WTC11 (cell line): ENCODE measurements around the gene LYAR. TPM values are rescaled to one million over a fixed set of nuclear protein-coding genes. Genes with fewer than 3 reads are reported as not detected.

Experiments used
- ATAC-seq: fragments of 200-7000 bp; cut with Tn5 transposase; 2 replicates; pipeline ENCODE4 v1.10.0; 2021; ENCODE audit warnings: mild to moderate bottlenecking, moderate library complexity
- CTCF ChIA-PET: fragments of 300-600 bp; sonication (Branson Sonifier 250); formaldehyde crosslinking; loops from one replicate; lab custom pipeline; 2021; ENCODE audit warnings: antibody characterized with exemption; lab: Charles Lee
- POLR2A ChIA-PET: fragments of 350-600 bp; sonication (Branson Sonifier 250); formaldehyde crosslinking; loops from one replicate; lab custom pipeline; 2021; ENCODE audit warnings: antibody characterized with exemption; lab: Charles Lee
- DNase-seq: peaks from one replicate; pipeline ENCODE4 v3.0.0; 2021; ENCODE audit warnings: low spot score
- H3K27ac Mint-ChIP-seq: 2 replicates; pipeline ENCODE4 v1.8.0; 2021; ENCODE audit warnings: mixed read lengths
- H3K27me3 Mint-ChIP-seq: 2 replicates; pipeline ENCODE4 v1.8.0; 2021; ENCODE audit warnings: low read depth, mild to moderate bottlenecking, moderate library complexity, mixed read lengths
- H3K36me3 Mint-ChIP-seq: 2 replicates; pipeline ENCODE4 v1.8.0; 2021; ENCODE audit warnings: mixed read lengths
- H3K4me1 Mint-ChIP-seq: 2 replicates; pipeline ENCODE4 v1.8.0; 2022; ENCODE audit warnings: mixed read lengths
- H3K4me3 Mint-ChIP-seq: 2 replicates; pipeline ENCODE4 v1.8.0; 2021; ENCODE audit warnings: mild to moderate bottlenecking, moderate library complexity, mixed read lengths
- H3K9me3 Mint-ChIP-seq: 2 replicates; pipeline ENCODE4 v1.8.0; 2021; ENCODE audit warnings: mixed read lengths
- CTCF ChIP-seq: fragments of 200-600 bp; IDR thresholded peaks from 2 replicates; pipeline ENCODE4 v1.8.0; 2022; ENCODE audit warnings: antibody characterized with exemption
- EMX1 ChIP-seq: fragments of 250-450 bp; sonication (Bioruptor Pico); IDR thresholded peaks from 2 replicates; pipeline ENCODE4 v1.8.0; 2021; ENCODE audit warnings: mild to moderate bottlenecking
- ERG ChIP-seq: fragments of 250-450 bp; sonication (Bioruptor Pico); IDR thresholded peaks from 2 replicates; pipeline ENCODE4 v1.8.0; 2021; ENCODE audit warnings: mild to moderate bottlenecking
- ESRRA ChIP-seq: sonication (generic); formaldehyde crosslinking; IDR thresholded peaks from 2 replicates; pipeline ENCODE4 v1.8.1; 2022; ENCODE audit warnings: mild to moderate bottlenecking, missing genetic modification reagents, borderline replicate concordance
- GABPB1 ChIP-seq: sonication (generic); formaldehyde crosslinking; IDR thresholded peaks from 2 replicates; pipeline ENCODE4 v1.8.1; 2023; ENCODE audit warnings: mild to moderate bottlenecking, missing genetic modification reagents
- GTF2I ChIP-seq: fragments of 250-450 bp; sonication (Bioruptor Pico); conservative IDR thresholded peaks from 2 replicates; pipeline ENCODE4 v1.4.0; 2021; ENCODE audit warnings: mild to moderate bottlenecking
- HMGA2 ChIP-seq: fragments of 250-450 bp; sonication (Bioruptor Pico); IDR thresholded peaks from 2 replicates; pipeline ENCODE4 v1.4.0; 2021; ENCODE audit warnings: mild to moderate bottlenecking, moderate library complexity
- JAZF1 ChIP-seq: fragments of 250-450 bp; sonication (Bioruptor Pico); IDR thresholded peaks from 2 replicates; pipeline ENCODE4 v1.9.0; 2021; ENCODE audit warnings: moderate library complexity, mild to moderate bottlenecking, inconsistent platforms
- RORB ChIP-seq: fragments of 250-450 bp; sonication (Bioruptor Pico); IDR thresholded peaks from 2 replicates; pipeline ENCODE4 v1.9.0; 2021; ENCODE audit warnings: mild to moderate bottlenecking
- SMAD4 ChIP-seq: sonication (generic); formaldehyde crosslinking; IDR thresholded peaks from 2 replicates; pipeline ENCODE4 v1.8.0; 2022; ENCODE audit warnings: mild to moderate bottlenecking, missing genetic modification reagents
- ZNF138 ChIP-seq: sonication (generic); formaldehyde crosslinking; conservative IDR thresholded peaks from 2 replicates; pipeline ENCODE4 v1.8.1; 2022; ENCODE audit warnings: mild to moderate bottlenecking, moderate library complexity, missing genetic modification reagents
- ZNF219 ChIP-seq: sonication (generic); formaldehyde crosslinking; IDR thresholded peaks from 2 replicates; pipeline ENCODE4 v1.8.0; 2023; ENCODE audit warnings: missing genetic modification reagents, mild to moderate bottlenecking, borderline replicate concordance
- ZNF423 ChIP-seq: fragments of 250-450 bp; sonication (Bioruptor Pico); IDR thresholded peaks from 2 replicates; pipeline ENCODE4 v2.1.2; 2022; ENCODE audit warnings: mild to moderate bottlenecking, moderate library complexity
- total RNA-seq: library from RNA; stranded (reverse); gene quantifications from 3 replicates; pipeline ENCODE4 v1.2.3, GENCODE V29; 2021
- TF ChIP-seq, protein P1 (sequence below): sonication (generic); formaldehyde crosslinking; IDR thresholded peaks from 2 replicates; pipeline ENCODE4 v1.8.1; 2023; ENCODE audit warnings: mild to moderate bottlenecking, missing genetic modification reagents
- TF ChIP-seq, protein P2 (sequence below): sonication (generic); formaldehyde crosslinking; IDR thresholded peaks from 2 replicates; pipeline ENCODE4 v1.8.1; 2022; ENCODE audit warnings: low read depth, mild to moderate bottlenecking, moderate library complexity, missing genetic modification reagents, borderline replicate concordance
- TF ChIP-seq, protein P3 (sequence below): fragments of 250-450 bp; sonication (Bioruptor Pico); IDR thresholded peaks from 2 replicates; pipeline ENCODE4 v1.9.0; 2021; ENCODE audit warnings: mild to moderate bottlenecking
- TF ChIP-seq, protein P4 (sequence below): sonication (generic); formaldehyde crosslinking; IDR thresholded peaks from 2 replicates; pipeline ENCODE4 v1.8.1; 2022; ENCODE audit warnings: missing genetic modification reagents, borderline replicate concordance

The LYAR gene
- total RNA-seq, 1 experiment from 2014 or later, result 36.8 TPM

DNA sequence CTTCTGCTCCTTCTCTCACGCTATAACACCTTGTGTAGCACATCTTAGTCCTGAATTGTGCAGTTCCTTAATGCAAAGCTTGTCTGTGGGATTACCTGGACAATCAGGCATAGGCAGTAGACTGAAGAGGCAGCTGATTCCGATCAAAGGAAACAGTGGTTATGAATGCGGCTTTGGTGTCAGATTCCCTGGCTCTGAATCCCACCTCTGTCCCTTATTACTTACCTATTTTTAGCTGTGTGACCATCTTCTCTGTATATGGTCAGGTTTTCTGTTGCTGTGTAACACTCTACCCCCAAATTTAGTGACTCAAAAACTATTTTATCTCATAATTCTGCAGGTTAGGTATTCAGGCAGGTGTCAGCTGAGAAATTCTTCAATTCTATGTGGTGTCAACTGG lies 3.3 kb upstream of the LYAR start:
- ATAC-seq, result no peak
- DNase-seq, result no peak
- ChIA-PET POLR2A (no interaction called here), CTCF (interaction anchor here (0.6 kb wide), 1 partner anchor 448 kb away, joined by 3 read pairs; no protein-coding TSS in a partner anchor)
- Mint-ChIP-seq H3K36me3 (peaks cover 10% of the 10 kb centered on the region), H3K27me3 (no peaks in the 10 kb centered on the region), H3K9me3 (peaks cover 12% of the 10 kb centered on the region)
- TF ChIP-seq JAZF1 (CRISPR knock-in tag), result no peak
- TF ChIP-seq, all 79 proteins: peak for 0
- H3K27ac Mint-ChIP-seq, result no peak overlapping the region
- H3K4me1 Mint-ChIP-seq, result peaks cover 18% of the 10 kb centered on the region
- no peak overlapping the region for H3K4me3 Mint-ChIP-seq

DNA sequence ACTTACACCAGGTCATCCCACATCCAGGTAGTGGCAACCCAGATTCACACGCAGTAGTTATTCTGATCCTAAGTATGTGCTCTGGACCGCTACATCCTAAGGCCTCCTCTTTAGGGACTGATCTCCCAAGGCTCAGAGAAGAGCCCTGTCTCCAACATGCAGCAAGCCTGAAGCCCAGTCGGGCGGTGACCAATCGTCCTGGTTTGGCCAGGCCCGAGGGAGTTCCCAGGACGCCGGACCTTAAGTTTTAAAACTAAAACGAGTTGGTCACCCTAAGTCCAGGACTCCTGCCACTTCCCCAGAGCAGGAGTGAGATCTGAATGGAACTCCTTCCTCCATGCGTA lies 385 bp downstream of the LYAR start:
- POLR2A ChIA-PET, result interaction anchor here (1.2 kb wide), 1 partner anchor 42 kb away, joined by 3 read pairs; the partner anchor contains the start of gene TMEM128
- Mint-ChIP-seq H3K9me3 (no peaks in the 10 kb centered on the region), H3K4me3 (peak overlapping the region; percentile 94), H3K27ac (no peak overlapping the region; the same call in 1 of the 2 replicates), H3K4me1 (peaks cover 23% of the 10 kb centered on the region), H3K36me3 (peaks cover 18% of the 10 kb centered on the region), H3K27me3 (no peaks in the 10 kb centered on the region)
- no peak for TF ChIP-seq GTF2I (CRISPR knock-in tag)
- TF ChIP-seq, protein P1, sequence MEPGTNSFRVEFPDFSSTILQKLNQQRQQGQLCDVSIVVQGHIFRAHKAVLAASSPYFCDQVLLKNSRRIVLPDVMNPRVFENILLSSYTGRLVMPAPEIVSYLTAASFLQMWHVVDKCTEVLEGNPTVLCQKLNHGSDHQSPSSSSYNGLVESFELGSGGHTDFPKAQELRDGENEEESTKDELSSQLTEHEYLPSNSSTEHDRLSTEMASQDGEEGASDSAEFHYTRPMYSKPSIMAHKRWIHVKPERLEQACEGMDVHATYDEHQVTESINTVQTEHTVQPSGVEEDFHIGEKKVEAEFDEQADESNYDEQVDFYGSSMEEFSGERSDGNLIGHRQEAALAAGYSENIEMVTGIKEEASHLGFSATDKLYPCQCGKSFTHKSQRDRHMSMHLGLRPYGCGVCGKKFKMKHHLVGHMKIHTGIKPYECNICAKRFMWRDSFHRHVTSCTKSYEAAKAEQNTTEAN (CRISPR knock-in tag), result no peak
- TF ChIP-seq SMAD4 (CRISPR knock-in tag), result no peak
- TF ChIP-seq HMGA2 (CRISPR knock-in tag), result no peak
- no peak for TF ChIP-seq ERG (CRISPR knock-in tag)
- TF ChIP-seq RORB (CRISPR knock-in tag), result no peak
- TF ChIP-seq, protein P2, sequence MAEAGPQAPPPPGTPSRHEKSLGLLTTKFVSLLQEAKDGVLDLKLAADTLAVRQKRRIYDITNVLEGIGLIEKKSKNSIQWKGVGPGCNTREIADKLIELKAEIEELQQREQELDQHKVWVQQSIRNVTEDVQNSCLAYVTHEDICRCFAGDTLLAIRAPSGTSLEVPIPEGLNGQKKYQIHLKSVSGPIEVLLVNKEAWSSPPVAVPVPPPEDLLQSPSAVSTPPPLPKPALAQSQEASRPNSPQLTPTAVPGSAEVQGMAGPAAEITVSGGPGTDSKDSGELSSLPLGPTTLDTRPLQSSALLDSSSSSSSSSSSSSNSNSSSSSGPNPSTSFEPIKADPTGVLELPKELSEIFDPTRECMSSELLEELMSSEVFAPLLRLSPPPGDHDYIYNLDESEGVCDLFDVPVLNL, result no peak
- CTCF ChIA-PET, result interaction anchor here (0.8 kb wide), 1 partner anchor 29 kb away, joined by 3 read pairs; no protein-coding TSS in a partner anchor
- no peak for DNase-seq
- ATAC-seq, result no peak; the same call in 1 of the 2 replicates

DNA sequence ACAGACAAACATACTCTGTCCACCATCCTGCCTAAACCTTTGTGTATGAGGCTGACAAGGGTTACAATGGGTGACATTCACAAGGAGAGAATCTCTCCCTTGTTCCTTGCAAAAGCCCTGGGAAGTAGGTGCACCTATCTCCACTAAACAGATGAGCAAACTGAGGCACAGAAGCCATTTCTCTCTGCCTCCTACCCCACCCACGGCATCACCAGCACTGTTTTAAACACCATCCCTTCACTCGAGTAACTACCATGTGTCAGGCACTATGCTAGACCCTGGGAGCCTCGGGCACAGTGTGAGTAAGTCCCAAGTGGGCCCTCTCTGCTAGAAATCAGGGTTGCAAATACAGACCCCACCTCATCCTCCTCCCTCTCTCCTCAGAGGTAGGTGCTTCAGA lies 899 bp downstream of the LYAR start:
- Mint-ChIP-seq H3K4me3 (peak overlapping the region; percentile 94), H3K9me3 (no peaks in the 10 kb centered on the region), H3K27ac (peak overlapping the region; percentile 72; the same call in 1 of the 2 replicates), H3K27me3 (no peaks in the 10 kb centered on the region), H3K36me3 (peaks cover 19% of the 10 kb centered on the region), H3K4me1 (peaks cover 23% of the 10 kb centered on the region)
- ChIA-PET CTCF (no interaction called here), POLR2A (no interaction called here)
- DNase-seq (no peak), ATAC-seq (no peak)
- TF ChIP-seq, protein P3, sequence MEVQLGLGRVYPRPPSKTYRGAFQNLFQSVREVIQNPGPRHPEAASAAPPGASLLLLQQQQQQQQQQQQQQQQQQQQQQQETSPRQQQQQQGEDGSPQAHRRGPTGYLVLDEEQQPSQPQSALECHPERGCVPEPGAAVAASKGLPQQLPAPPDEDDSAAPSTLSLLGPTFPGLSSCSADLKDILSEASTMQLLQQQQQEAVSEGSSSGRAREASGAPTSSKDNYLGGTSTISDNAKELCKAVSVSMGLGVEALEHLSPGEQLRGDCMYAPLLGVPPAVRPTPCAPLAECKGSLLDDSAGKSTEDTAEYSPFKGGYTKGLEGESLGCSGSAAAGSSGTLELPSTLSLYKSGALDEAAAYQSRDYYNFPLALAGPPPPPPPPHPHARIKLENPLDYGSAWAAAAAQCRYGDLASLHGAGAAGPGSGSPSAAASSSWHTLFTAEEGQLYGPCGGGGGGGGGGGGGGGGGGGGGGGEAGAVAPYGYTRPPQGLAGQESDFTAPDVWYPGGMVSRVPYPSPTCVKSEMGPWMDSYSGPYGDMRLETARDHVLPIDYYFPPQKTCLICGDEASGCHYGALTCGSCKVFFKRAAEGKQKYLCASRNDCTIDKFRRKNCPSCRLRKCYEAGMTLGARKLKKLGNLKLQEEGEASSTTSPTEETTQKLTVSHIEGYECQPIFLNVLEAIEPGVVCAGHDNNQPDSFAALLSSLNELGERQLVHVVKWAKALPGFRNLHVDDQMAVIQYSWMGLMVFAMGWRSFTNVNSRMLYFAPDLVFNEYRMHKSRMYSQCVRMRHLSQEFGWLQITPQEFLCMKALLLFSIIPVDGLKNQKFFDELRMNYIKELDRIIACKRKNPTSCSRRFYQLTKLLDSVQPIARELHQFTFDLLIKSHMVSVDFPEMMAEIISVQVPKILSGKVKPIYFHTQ (CRISPR knock-in tag), result no peak
- no peak for TF ChIP-seq EMX1
- no peak for TF ChIP-seq HMGA2 (CRISPR knock-in tag)
- no peak for TF ChIP-seq GABPB1 (CRISPR knock-in tag)
- no peak for TF ChIP-seq CTCF
- TF ChIP-seq ESRRA (CRISPR knock-in tag), result no peak
- TF ChIP-seq ZNF138 (CRISPR knock-in tag), result no peak
- no peak for TF ChIP-seq ZNF219 (CRISPR knock-in tag)
- no peak for TF ChIP-seq RORB (CRISPR knock-in tag)
- TF ChIP-seq, protein P4, sequence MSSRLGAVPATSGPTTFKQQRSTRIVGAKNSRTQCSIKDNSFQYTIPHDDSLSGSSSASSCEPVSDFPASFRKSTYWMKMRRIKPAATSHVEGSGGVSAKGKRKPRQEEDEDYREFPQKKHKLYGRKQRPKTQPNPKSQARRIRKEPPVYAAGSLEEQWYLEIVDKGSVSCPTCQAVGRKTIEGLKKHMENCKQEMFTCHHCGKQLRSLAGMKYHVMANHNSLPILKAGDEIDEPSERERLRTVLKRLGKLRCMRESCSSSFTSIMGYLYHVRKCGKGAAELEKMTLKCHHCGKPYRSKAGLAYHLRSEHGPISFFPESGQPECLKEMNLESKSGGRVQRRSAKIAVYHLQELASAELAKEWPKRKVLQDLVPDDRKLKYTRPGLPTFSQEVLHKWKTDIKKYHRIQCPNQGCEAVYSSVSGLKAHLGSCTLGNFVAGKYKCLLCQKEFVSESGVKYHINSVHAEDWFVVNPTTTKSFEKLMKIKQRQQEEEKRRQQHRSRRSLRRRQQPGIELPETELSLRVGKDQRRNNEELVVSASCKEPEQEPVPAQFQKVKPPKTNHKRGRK (CRISPR knock-in tag), result no peak
- no peak for TF ChIP-seq ZNF423 (CRISPR knock-in tag)
